Suppressor macrophage treated with lipopolysaccharide for 1 hour (primary cell): ENCODE results near the gene ST6GALNAC5.
A peak's percentile ranks its signal among the peaks of the same experiment; 100 is the strongest.

Experiments used
- DNase-seq, 3 donors: peaks; one replicate each; pipeline ENCODE4 v3.0.0-alpha.2; 2020 to 2022

Gene ST6GALNAC5

DNA sequence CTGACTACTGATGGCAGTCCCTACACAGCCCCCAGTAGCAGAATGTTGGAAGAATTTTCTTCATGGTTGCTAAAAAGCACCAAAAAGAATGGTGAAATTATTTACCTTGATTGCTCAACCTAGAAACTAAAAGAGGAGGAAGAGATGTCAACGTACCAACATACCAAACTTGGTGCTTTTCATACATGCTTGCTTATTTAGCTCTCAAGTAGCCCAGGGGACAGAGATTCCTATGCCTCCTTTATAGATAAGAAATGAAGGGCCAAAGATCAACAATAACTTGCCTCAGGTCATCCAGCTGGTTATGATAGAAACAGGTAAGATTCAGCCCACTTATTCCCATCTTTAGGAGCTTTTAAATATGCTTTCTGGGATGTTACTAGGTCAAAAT lies 181.3 kb downstream of the ST6GALNAC5 start:
- no peak for DNase-seq

DNA sequence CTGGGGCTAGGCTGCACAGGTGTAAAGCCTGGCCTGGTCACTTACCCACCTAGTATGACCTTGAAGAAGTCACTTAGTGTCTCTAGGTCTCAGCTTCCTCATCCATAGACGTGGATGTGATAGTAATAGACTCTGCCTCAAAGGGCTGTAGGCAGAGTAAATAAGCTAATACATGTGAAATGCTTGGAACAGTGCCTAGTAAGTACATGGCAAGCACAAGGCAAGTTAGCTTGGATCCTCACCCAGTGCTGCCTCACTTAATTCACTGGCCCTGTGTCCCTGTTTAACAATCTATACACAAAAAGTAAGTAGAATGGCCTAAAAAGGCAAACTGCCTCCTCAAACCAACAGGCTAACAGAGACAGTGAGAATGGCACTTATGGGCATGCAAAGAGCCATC lies 184.1 kb downstream of the ST6GALNAC5 start:
- no peak for DNase-seq

DNA sequence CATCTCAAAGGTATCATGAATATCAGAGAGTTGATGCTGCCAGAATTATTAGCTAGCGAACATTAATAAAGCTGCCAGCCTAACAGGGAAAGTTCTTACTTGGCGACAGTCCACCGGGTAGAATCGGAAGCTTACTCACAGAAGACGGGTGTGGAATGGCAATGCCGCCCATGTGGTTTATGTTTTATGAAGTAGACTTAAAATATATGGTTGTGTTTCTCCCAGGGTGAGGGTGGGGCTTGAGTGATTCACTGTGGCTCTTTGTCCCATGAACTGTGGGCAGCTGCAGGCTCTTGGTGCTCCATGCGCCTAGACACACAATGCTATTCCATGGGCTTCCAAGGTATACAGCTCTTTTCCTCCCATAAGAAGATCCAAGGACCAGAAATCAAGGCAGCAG lies 189.2 kb downstream of the ST6GALNAC5 start:
- DNase-seq = no peak

DNA sequence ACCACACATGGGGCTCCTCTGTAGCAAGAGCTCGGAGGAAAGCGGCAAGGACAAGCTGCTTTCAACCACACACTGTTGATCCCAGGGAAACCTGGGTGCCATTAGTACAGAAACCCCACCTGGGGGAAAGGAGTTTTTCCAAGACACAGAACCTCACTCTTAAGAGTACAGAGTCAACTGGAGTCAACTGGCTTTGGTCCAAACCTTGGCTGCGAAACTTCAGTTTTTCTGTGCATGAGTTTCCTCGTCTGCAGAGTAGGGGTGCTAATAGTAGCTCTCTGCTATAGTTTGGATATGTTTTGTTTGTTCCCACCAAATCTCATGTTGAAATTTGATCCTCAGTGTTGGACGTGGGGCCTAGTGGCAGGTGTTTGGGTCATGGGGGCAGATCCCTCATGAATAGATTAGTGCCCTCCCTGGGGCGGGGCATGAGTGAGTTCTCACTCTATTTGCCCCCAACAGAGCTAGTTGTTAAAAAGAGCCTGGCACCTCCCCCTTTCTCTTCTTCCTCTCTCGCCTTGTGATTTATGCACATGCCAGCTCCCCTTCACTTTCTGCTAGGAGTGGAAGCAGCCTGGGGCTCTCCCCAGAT lies 190.8 kb downstream of the ST6GALNAC5 start:
- DNase-seq = no peak

DNA sequence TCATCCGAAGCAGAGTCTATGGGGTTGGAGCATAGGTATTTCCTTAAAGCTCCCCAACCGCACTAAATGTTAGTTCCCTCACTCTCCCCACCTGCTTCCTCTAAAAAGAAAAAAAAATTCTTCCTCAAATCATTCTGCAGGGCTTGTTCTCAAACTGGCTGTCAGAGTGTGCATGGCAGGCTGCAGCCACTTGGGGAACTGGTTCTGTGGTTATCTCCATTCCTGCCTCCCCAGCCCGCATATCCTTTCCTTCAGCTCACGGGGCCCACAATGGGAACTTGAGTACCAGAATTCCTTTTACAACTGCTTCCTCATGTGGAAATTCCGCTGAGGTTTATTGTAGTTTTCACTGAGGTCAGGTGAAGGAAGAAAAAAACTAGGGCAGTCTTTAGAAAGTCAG lies 192.7 kb downstream of the ST6GALNAC5 start:
- DNase-seq = peak in 2 of 3 donors; percentile 12 to 25

DNA sequence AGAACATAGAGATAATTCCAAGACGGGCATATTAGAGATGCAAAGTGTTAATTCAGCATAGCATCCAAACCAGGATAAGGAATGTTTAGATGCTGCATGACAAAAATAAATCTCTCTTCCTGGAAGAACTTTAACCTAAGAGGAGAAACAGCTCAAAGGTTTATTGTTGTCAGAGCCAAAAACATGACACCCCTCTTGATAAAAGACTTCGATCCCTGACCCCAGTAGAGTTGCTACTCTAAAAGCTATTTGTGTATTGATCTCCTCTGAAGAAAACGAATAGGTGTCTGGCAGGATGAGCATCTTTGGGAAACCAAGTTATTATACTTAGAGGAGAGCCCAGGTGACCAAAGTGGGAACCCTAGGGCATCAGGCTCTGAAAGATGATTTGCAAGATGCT lies 193.9 kb downstream of the ST6GALNAC5 start:
- DNase-seq = no peak

DNA sequence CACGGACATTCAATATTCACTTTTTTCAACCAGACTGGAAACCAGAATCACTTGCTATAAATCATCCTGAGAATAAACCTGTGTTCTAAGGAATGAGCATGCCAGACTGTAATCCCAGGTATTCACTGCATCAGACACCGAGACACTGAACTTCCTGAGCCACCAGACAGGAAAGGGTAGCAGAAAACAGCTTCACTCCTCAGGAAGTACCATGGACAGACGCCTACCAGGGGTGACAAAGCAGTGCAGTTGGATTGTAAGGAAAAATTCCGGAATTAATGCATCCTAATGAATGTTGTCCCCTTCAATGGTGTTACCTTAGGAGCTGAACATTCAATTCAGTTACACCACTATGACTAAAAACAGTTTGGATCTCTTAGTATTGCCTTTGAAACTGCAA lies 195.8 kb downstream of the ST6GALNAC5 start:
- DNase-seq = no peak

DNA sequence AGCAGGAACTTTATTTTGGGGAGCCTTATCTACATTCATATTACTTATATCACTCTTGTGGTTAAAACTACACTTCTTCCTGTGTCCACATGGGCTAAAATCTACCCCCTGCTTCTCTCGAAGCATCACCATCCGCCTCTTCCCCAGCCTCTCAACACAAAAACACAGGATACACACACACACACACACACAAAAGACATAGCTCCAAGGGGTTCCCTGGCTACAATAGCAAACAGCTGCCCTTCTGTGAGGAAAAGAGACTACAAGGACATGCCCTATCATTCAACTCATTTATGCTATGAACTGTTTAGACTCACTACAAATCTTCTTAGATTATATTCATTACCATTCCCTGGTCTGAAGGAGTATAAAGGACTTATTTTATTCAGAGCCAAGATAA lies 197.0 kb downstream of the ST6GALNAC5 start:
- no peak for DNase-seq

DNA sequence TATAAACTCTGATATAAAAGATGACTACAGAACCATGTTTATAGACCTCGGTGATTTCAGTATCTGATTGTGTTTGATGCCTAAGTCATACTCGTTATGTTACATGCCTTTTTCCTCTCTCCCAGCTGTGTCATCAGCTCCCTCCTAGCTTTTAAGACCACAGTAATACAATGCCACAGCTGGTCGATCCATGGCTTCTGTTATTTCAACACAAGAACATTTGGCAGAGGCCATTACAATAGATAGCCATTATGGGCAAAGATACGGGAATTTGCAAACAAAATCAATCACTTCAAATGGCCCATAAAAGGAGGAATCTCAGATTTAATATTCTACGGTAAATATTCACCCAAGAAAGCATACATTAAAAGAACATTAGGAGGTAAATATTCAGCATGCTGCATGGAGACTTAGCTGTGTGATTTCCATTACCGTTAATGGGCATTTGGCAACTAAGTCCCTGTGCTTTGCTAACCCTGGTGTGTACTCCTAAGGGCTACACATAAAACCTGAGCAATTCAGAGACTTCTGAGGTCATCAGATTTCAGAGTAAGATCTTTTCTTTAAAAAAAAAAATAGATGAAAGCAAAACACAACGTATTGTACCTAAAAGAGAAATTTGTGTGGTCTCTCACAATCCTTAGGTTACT lies 198.5 kb downstream of the ST6GALNAC5 start:
- DNase-seq = no peak

DNA sequence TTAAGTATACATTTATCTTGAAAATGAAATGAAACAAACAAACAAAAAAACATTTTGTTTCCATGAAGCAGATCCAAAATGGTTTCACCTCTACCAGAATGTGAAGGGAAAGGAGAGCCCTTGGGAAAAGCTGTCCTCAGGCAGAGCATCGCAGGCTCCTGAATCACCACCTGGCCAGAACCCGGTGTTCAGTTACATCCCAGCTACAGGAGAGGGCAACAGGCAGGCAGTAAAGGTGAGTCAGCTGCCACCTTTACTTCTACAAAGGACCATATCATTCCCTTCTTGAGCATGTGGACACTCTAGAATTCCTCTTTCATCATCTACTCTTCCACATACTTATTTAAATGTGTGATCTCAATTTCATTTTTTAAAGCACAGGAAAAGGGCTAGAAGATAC lies 200.7 kb downstream of the ST6GALNAC5 start:
- DNase-seq = no peak

DNA sequence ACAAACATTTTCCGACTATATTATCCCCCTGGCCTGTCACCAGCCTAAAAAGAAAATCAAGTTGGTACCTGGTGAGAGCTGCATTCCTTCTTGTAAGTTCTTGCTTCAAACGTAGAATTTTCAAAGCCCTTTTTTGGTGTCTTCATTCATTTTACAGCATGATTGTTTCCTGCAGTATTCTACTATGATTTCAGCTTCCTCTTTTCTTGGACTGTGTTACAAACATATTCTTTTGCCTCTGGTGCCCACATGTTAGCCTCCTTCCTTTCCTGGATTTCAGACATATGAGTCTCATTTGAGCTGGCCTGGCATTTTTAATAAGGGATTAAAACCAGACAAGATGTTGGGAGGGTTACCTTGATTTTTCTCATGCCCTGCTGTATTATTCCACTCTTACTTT lies 209.5 kb downstream of the ST6GALNAC5 start:
- peak in 1 of 3 donors; percentile 6 for DNase-seq

DNA sequence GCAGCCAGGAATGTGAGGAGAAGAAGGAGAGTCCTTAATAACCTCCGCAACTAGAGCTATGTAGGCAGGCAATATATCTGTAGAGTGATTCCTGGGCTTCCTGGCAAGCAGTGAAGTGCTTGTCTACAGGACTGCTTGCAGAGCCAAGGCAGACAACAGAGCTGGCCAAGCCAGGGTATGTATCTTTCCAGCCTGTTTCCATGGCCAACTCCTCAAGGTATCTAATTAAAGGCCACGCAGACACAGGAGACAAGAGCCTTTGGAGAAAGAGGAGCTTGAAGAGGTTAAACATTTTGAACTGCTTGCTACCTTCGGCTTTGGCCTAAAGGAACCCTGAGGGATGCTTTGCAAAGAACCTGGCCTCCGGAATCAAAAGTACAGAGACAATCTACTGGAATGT lies 214.6 kb downstream of the ST6GALNAC5 start:
- no peak for DNase-seq

DNA sequence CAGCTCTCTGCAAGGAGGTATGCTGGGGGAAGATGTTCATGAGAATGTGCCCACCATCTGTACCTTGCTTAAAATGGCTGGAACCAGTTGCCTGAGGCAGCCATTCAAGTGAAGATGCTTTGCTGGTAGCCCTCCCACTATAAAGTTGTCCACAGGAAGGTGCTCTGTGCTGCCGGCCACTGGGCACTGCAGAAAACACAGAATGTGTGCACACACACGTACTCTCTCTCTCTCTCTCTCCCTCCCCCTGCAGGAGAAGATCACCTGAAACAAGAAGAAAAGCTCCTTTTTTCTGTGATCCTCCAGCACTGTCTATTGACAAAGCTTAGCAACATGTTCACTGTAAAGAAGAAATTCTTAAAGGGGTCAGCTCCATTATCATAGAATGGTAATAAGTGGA lies 217.2 kb downstream of the ST6GALNAC5 start:
- no peak for DNase-seq

DNA sequence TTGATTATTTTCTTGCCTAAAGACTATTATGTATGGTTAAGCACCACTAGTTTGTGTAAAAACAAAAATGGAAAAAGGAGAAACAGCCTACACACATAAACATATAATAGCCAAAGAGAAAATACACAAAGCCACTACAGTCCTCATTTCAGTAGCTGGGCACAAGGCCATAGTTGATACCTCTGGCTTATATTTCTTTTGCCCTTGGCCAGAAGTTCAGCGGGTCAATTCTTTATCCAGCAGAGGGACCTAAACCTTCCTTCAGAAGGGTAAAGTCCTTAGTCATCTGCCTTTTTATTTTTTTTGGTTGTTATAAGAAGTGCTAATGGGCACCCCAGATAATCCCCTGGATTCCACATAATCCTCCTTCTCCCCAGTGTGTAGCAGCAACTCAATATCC lies 217.8 kb downstream of the ST6GALNAC5 start:
- DNase-seq = no peak

DNA sequence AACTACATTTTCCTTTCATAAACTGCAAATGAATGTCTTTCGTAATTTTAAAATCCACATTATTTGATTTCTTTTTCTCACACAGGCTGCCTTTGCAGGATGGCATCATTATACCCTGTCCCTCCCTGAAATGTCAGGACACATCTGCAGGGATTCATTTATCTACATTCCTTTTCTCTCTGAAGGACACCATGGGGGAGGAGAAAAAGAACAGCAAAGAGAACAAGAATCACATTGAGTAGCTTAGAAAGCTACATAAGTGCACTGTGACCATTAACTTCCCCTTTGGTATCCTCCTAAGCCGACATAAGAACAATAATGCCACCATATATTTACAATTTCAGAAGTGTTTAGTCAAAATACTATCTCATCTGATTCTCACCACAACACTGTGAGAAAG lies 222.5 kb downstream of the ST6GALNAC5 start:
- DNase-seq = no peak

DNA sequence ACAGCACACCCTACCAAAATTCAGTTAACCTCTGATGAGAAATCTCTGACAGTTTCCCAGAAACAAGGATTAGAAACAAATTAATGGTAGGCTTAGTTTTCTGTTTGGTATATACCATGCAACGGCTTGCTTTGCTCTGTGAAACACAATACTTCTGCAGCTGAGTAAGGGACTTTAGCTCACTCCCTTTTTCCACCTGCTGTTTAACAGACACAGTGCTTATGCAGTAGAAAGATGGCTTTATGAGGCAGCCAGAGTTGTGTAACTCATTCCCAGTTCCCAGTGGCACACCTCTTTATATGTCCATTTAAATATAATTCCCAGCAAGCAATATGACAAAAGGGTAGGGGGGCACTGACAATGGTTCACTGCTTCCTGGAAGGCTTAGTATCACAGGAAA lies 228.0 kb downstream of the ST6GALNAC5 start:
- no peak for DNase-seq

DNA sequence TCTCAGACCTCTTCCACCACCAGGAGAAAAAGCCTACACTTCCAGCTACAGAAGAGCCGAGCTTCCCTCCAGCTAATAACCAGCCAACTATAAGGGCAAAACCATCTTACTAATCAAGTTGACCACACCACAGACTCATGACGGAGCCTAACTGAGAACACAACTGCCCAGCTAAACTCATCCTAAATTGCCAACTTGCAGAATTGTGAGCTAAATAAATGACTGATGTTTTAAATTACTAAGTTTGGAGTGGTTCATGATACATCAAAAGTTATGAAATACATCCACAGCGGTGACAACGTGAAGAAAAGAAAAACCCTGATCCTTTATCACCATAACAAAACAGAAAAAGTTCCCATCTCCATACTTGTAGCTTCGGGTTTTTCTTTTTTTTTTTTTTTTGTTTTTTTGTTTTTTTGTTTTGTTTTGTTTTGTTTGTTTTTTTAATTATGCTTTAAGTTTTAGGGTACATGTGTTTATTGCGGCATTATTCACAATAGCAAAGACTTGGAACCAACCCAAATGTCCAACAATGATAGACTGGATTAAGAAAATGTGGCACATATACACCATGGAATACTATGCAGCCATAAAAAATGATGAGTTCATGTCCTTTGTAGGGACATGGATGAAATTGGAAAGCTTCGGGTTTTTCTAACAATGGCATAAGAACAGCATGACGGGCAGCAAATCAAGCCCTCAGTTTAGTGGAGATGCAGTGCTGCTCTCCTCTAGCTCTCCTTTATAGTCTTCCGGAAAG lies 229.4 kb downstream of the ST6GALNAC5 start:
- DNase-seq = no peak

DNA sequence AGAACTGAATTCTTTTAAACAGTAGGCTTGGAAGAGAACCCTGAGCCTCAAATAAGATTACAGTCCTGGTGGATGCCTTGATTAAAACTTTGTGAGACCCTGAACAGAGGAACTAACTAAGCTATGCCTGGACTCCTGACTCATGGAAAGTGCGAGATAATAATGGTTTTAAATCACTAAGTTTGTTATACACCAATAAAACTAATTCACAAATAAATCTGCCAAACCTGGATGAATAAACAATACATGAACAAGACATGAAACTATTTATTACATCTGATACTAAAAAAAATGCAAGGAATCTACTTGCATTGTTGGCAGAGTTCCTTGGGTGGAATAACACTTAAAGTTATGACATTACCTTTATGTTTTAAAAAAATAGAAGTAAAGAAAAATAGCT lies 233.6 kb downstream of the ST6GALNAC5 start:
- no peak for DNase-seq

DNA sequence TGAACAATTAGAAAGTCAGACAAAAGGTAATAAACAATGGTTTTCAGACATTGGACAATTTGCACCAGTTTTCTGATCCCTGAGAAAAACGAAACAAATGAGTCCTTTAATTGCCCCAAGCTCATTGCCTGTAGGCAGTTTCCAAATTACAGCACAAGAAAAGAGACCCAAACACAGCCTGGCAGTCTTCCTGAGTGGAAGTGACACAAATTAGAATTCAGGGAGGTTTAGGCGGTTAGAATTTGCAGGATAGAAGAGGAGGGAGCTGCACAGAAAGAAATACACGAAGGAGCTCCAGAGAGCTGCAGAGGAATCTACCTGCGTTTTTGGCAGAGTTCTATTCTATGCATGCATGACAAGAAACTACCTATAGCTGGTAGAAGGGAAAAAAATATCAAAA lies 236.2 kb downstream of the ST6GALNAC5 start:
- DNase-seq = no peak

DNA sequence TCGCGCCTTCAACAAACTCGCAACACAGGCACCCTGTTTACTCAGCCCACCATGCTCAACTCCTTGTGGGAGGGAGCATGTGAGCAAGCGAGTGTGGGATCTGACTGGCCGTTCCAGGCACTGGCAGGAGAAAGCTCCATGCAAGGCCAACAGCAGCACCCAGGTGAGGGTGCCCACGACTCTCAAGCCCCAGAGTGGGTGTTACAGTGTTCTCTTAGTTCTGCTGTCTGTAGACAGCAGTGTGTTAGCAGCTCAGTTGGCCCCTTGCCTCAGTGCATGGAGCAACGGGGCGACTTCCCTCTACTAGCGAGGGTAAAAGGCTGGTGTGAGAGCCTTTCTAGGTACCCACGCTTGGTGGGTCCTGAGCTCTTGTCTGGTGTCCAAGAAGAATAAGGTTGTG lies 237.4 kb downstream of the ST6GALNAC5 start:
- DNase-seq = no peak
